HG02798 (cell line): ENCODE measurements around the gene RETREG3.
A peak's percentile ranks its signal among the peaks of the same experiment; 100 is the strongest.
"Not testable (repeated sequence)": the region's sequence is repeated elsewhere in the genome, so short reads cannot be mapped to it uniquely, and the experiment has no call there.

Experiments used
- ATAC-seq: cut with Tn5 transposase; IDR thresholded peaks from one replicate; pipeline ENCODE4 v1.9.1; 2021; ENCODE audit warnings: mild to moderate bottlenecking; ENCODE audit not compliant: unreplicated experiment, poor library complexity

The RETREG3 gene

DNA sequence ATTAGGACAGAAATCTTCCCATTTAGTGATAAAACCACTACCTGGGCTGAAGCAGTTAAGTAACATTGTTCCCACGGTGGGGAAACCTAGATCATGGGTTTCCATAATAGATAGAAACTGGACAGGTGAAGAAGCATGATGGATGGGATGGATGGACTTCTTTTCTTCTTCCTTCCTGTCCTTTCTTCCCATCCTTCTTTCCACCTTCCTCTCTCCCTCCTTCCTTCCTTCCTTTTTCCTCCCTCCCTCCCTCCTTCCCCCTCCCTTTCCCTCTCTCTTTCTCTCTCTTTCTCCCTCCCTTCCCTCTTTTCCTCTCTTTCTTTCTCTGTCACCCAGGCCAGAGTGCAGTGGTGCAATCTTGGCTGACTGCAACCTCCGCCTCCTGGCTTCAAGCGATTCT is 34.7 kb downstream of the RETREG3 start:
- ATAC-seq, result no peak

DNA sequence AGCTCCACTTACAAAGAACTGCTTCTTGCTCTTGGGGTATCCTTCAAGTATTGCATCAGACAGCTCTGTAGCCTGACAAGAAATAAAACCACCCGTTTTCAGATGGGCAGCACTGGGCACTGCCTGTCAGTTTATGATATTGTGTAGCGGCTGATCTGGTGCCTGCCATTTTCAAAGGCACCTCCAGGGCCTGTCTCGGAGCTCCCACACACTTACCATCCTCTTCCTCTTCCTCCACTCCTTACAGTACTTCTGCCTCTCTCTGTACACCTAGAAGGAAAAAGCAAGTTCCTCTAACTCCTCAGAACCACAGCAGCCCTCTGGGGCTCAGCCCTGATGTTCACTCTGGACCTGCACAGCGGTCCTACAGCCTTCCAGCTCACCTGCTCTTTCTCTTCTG is 36.1 kb downstream of the RETREG3 start:
- ATAC-seq, result no peak

GRCh38 chr17:42571435-42572225 is 37.5 kb downstream of the RETREG3 start:
- ATAC-seq, result no peak

DNA sequence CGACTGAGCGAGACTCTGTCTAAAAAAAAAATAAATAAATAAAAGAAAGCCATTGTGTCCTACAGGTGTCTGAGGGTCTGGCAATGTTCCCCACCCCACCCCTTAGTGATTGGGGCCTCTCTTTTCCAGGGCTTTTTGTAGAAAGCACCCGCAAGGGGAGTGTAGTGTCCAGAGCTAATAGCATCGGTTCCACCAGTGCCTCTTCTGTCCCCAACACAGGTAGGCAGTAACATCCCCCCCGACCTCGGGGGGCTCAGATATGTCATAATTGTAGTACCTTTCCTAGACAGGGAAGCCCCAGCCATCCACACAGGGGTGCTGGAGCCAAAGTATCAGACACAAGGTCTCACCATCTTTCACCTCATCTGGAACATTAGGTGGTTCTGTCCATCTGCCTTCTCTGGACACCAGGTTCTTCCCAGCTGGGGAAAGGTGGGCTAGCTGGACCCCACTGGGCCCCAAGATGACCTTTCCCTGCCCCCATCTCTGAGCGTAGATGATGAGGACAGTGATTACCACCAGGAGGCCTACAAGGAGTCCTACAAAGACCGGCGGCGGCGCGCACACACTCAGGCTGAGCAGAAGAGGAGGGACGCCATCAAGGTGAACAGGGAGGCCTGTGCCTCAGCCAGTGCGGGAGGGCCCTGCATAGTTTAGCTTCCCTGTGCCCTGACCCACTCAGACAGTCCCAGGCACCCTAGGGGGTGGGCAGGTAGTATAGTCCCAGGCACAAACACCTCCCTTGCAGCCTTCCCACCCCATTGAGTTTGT is 40.6 kb downstream of the RETREG3 start:
- ATAC-seq, result no peak

- peak; percentile 82 for ATAC-seq
Measured at GRCh38 chr17:42566883-42567573, 42.1 kb downstream of the RETREG3 start, which contains the start of gene MLX. TSS of gene MLX (plus strand) at chr17:42567100. CDS start at chr17:42567125, 25 bp downstream.

- no peak for ATAC-seq
Measured at GRCh38 chr17:42566215-42566882, 42.8 kb downstream of the RETREG3 start.

DNA sequence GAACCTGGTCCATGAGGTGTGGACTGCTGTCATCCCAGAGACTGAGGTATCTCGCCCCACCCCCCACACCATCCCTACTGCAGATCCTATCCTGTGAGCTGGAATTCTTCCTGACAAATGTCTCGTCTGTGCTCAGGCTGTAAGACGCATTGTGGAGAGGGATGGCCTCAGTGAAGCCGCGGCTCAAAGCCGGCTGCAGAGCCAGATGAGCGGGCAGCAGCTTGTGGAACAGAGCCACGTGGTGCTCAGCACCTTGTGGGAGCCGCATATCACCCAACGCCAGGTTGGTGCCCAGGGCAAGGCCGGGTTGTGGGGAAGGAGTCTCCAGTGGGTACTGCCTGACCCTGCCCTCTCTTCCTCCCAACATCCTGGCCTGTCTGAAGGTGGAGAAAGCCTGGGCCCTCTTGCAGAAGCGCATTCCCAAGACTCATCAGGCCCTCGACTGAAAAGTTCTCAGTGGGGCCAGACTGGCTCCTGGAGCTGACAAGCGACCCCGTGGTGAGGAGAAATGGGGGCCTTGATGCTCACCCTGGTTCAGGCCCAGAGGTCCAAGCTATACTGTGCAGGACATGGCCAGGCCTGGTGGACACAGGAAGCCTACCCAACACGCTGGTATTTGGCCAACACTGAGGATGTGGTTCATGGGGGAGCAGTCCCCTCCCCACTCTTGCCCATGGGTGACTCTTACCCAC is 43.5 kb downstream of the RETREG3 start:
- ATAC-seq, result no peak

GRCh38 chr17:42564815-42565522 is 44.2 kb downstream of the RETREG3 start:
- no peak for ATAC-seq

DNA sequence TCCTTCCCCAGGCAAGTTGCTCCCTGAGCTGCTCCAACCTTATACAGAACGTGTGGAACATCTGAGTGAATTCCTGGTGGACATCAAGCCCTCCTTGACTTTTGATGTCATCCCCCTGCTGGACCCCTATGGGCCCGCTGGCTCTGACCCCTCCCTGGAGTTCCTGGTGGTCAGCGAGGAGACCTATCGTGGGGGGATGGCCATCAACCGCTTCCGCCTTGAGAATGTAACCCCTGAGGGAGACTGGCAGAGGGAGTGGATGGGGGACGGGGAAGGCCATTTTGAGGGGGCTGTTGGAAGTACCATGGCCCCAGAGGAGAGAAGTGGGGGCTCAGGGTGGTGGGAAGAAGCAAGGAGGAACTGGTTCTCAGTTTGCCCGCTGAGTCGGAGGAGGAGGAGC is 45.2 kb downstream of the RETREG3 start:
- no peak for ATAC-seq

GRCh38 chr17:42563543-42563942 is 45.6 kb downstream of the RETREG3 start:
- ATAC-seq, result no peak

GRCh38 chr17:42563143-42563509 is 46.0 kb downstream of the RETREG3 start:
- no peak for ATAC-seq

DNA sequence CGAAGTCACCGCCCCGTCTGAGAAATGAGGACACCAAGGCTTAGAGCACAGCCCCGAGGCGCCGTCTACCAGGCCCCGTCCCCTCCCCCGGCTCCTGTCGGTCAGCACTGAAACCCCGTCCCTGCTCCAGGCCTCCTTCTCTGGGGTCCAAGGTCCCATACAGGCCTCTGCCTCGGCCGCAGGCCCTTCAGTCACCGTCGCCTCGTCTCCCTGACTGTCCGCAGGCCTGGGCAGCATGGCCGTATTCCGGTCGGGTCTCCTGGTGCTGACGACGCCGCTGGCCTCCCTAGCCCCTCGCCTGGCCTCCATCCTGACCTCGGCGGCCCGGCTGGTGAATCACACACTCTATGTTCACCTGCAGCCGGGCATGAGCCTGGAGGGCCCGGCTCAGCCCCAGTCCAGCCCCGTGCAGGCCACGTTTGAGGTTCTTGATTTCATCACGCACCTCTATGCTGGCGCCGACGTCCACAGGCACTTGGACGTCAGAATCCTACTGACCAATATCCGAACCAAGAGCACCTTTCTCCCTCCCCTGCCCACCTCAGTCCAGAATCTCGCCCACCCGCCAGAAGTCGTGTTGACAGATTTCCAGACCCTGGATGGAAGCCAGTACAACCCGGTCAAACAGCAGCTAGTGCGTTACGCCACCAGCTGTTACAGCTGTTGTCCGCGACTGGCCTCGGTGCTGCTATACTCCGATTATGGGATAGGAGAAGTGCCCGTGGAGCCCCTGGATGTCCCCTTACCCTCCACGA is 46.6 kb downstream of the RETREG3 start:
- no peak for ATAC-seq

- ATAC-seq, result peak; percentile 64
Measured at GRCh38 chr17:42561897-42562387, 47.2 kb downstream of the RETREG3 start, which contains the start of gene COASY. TSS of gene COASY (plus strand) at chr17:42562148. CDS start at chr17:42562623, 475 bp downstream.

- no peak for ATAC-seq
Measured at GRCh38 chr17:42560246-42560645, 48.9 kb downstream of the RETREG3 start.

- no peak for ATAC-seq
Measured at GRCh38 chr17:42559075-42559474, 50.1 kb downstream of the RETREG3 start.

GRCh38 chr17:42555961-42556617 is 53.1 kb downstream of the RETREG3 start:
- not testable (repeated sequence) for ATAC-seq

GRCh38 chr17:42555122-42555622 is 54.0 kb downstream of the RETREG3 start:
- no peak for ATAC-seq
